Measurements from ENCODE around the gene SIK3.

Gene SIK3

DNA sequence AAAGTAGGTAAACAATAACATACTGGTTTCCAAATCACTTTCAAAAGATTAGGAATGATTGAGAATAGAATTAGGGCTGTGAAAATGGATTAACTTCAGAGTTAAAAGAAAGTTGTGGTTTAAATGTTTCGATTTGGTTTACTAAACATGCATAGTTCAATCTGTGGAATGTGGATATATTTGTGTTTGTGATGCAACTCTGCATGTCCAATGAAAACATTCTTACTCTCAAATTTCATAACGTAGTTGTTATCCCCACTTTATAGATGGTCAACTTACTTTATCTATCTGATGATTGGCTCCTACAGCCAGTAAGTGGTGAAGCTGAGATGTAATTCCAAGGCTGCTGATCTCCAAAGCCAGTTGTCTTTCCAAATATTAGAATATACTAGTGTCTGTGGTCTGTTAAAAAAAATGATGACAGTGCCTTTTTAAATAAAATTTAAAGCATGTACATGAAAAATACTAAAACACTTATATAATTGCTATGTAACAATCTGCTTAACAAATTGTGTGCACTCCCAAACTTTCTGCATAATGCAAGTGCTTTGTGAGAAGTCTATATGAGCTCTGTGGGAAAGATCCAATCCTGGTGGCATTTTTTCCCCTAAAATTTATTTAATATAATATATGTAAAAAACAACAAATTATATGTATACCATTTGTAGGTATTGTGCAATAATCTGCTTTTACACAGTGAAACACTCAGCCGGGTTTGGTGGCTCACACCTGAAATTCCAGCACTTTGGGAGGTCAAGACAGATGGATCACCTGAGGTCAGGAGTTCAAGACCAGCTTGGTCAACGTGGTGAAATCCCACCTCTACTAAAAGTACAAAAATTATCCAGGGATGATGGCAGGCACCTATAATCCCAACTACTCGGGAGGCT is 9.7 kb upstream of the SIK3 start:
- no peak for DNase-seq

DNA sequence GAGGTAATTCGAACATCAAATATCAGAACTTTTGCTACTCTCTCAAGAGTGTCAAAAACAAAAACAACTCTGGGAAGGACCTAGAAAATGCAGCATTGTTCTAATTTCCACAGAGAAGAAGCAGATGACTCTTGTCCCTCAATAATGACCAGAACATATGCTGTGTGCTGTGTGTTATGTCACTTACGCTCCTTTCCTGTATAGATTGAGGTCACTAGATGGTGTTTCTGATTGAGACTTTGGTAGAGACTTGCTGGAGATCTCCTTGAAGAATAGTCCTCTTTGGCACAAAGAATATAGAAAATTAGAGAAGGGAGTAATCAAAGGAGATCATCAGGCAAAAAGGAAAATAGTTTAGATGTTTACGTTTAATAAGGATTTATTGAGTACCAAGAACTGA is 2.3 kb upstream of the SIK3 start:
- DNase-seq: no peak

DNA sequence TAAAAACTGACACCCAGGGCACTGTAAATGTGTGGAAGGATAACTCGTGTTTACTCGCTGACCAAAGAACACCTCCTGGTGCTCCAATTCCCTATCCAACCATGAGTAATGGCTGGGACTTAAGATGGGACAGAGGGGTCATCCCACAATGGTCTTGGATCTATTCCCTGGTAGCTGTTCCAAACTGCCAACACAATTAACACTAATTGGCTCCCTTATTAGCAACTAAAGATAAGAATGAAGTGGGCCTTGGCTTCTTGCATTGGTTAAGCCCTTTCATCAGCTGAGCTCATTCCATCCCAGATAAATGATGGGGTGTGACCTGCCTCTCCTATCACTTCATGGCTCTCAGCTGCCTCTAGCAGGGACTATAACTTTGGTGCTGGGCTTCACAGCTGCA is 1.5 kb upstream of the SIK3 start:
- no peak for DNase-seq

DNA sequence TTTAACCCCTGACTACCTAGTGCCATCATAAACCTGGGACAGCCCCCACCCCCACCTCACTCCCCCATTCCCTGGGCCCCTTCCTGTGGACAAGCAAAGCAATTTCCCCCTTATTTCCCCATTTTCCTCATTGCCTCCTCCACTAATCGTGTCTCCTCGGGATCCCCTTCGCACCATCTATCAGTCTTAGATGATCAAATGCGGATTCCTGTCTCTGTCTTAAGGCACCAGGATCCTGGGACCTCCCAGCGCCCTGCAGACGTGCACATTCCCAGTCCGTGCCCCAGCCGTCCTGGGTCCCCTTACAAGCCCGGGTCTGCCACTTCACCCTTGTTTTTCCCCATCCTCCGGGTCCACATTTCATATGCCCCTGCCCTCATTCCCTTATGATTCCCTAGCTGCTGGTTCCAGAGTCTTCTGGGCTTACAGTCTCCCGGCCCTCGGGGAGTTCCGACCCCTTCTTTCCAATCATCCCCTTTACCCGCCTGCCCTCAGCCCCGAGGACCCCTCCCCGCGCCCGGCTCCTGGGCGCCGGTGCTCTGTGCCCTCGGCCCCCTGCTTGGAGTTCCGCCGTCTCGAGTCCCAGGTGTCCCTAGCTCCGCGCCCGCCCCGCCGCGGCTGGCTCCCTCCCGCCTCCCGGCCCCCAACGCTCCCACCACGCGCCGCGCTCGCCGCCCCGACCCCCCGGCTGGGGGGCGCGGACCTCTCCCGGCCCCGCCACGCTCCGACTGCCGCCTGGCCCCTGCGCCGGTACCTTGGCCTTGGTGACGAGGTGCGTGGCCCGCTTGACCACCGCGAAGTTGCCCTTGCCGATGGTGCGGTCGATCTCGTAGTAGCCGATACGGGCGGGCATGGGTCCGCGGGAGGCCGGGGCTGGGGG is 599 bp downstream of the SIK3 start:
- no peak for DNase-seq

DNA sequence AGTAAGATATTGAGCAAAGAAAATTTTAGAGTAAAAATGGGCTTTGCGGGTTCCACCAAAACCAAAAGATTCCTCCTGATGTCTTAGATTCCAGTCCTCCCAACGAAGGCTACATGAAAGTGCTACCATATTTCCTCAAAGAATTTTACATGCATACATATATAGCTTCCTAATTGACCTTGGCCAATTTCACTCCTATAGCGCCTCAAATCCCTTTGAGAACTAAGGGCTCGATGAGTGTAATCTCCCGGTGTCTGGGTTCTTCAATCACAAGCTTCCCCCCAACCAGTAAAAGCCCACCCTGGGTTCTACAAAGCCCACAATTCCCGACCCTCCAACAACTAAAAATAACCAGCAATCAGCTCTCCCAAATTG is 1.2 kb downstream of the SIK3 start:
- DNase-seq: no peak

DNA sequence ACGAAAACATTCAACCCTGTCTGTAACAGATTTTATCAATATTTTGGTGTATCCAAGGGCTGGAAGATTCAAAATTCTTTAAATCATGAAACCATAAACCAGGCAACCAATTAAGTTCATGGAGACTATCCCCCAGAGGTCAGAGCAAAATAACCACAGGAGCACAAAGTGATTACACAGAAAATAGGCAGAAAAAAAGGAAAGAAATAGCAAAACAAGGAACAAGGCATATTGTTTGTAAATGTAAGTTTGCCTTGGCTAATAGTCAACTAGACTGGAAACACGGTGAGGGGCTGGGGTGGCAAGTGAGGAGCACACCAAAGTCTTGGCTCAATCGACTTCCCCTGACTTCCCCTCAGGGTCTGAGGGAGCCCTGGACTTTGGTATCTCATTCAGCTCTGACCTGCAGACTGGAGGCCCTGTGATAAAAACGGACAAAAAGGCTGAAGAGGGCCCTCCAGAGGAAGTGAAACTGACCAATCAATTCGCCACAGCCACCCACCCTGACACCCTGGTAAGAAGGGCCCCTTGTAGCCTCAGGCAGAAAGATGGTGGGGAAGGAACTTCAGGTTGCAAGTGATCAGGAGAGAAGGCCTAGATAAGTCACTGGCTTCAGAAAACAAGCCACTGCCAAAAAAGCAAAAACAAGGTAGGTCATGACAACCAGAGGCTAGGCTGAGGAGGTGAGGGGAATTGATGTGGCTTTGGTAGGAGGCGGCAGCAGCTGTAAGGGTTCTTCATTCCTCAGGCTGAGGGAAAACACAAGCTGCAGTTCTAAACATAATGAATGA is 1.8 kb downstream of the SIK3 start:
- no peak for DNase-seq

DNA sequence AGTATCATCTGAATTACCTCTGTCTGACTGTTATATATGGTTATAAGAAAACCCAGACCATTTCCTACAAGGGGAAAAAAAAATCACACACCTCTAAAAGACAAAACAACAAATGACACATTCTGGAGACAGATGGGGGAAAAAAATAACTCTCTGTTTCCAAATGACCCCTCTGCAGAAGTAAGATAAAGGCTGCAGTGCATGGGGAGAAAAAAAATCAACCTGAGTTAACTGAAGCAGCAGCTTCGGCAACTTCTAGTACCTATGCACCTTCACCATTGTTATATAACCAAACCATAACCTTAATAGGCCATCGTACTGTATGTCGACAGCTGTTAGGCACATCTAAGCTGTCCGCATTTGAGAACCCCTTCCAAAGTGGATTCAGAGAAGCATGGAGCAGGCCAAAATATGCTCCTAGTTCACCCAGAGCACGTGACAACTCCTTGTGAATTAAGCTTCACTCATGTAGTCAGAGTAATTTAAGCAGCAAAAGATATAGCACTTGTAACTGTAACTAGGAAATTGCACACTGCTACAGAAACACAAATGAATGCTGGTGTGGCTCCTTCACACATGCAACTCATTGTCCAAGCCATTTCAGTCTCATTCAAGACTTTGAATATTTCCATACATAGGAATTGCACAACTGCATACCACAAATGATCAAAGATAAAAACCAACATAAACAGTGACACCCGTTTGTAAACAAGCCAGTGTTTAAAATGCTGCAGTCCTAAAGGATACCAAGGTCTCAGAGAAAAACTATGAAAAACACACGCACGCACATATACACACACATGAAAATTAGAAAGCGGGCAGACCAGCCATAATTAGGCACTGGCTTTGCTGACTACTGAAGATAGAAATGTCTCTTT is 2.7 kb downstream of the SIK3 start:
- no peak for DNase-seq

DNA sequence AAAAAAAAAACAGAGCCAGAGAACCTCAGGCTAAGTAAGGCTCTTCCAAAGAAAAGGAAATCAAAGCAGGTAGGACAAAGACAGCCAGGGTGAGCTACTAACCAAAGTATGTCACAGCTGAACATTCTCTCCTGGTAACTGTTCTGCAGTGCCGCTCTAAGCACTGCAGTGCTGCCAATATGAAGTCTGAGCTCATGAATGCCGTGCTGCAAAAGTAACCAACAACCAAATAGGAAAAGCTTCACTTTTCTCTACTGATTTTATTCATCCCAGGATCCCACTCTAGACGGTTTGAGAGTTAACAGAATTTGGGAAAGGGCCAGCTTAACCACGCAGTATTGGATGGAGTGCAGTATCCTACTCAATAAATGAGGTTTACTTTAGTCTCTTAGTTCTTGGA is 3.5 kb downstream of the SIK3 start:
- no peak for DNase-seq

DNA sequence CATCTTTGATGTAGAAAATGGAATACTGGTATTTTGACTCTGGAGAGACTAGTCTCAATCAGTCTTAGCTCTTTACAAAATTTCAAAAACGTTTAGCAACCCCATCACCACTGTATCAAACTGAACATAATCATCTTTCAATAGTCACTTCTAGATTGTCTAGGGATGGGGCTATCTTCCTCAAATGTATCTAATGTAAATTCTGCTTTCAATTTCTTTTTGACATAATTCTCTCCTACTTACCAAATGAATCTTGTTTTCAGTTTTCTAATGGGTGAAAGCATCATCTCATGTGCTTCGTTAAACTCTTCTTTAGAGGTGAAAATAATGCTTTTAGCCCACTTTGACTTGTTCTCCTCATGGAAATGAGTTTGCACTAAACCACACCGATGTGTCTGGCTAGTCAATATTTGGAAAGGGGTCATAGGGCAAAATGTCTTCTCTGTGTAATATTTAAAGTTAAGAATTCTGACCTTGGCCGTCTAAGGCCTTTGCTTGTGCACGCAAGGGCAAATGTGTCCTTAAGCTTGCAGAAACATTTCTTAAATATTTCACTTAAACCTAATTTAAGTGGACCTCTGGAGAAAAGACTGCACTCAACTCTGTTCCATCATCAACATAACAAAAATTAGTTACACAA is 5.2 kb downstream of the SIK3 start:
- DNase-seq: no peak

DNA sequence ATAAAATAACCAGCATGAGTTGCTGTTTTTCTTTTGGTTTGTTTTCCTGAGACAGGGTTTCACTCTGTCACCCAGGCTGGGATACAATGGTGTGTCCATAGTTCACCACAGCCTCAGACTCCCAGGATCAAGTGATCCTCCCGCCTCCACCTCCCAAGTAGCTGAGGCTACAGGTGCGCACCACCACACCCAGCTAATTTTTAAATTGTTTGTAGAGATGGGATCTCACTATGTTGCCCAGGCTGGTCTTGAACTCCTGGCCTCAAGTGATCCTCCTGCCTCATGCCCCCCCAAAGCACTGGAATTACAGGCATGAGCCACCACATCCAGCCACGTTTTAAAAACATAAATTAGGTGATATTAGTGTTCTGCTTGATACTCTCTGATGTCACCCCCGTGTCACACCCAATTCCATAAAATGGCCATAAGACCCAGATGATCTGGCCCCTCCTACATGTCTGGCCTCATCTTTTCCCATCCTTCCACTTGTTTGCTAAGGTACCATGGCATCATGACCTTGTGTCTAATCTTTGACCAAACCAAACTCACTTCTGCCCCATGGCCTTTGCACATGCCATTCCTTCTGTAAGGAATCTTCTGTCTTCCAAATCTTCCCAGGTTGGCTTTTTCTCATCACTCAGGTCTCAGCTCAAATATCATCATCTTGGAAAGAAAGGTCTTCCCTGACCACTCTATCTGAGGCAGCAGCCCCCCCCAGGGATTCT is 6.3 kb downstream of the SIK3 start:
- DNase-seq: no peak

DNA sequence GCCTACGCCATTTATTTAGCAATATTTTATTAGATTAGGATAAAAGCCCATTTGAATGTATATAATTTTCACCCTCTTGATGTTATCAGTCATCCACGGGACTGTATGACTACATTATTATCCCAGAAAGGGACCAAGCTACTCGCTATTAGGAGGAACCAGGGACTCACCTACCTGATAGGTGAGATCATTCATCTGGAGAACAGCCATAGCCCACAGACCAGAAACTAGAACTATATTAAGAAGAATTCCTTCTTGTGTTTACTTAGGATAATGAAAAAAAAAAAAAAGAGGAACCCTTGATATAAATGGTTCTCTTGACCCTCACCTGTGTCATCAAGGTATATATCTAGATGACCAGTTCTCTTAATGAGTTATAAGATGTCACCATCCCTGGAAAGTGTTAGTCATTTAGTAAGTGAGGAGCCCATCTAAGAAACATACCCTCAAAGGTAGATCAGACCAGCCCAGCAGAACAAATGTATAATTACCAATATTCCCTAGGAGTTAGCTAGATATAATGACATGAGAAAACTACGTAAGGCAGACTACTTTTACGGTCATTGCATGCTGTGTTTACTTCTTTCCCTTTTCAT is 8.0 kb downstream of the SIK3 start:
- DNase-seq: no peak

DNA sequence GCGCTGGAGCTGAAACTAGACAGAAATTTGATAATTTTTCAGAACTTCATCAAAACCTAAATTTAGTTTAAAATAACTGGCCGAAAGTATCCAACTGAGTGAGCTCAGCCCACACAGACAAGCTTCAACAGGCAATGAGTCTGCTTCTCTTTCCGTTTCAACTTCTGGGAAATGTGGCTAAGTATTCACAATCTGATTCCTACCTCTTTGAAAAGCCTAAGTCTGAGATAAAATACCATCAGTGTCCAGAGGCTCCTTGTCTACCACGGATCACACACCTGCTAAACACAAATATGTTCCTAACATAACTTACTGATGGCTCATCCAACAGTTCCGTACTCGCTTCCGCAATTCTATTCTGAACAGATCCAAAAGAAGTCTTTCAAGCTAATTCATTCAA is 8.5 kb downstream of the SIK3 start:
- no peak for DNase-seq

DNA sequence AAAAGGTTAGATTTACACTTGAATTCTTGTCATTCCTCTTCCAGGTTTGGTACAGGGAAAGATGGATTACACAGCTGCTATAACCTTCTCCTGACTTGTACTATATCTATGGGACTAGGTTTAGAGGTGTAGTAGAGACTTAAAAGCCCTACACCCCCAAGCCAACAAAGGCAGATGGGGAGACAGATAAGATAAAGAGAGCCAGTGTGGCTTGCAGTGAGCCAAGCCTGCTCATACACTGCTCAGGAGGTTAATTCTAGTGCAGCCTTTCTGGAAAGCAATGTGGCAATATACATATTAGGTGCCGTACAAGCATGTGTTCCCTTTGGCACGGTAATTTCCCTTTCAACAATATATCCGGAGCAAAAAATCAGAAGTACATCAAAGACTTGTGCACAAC is 10.8 kb downstream of the SIK3 start:
- no peak for DNase-seq

DNA sequence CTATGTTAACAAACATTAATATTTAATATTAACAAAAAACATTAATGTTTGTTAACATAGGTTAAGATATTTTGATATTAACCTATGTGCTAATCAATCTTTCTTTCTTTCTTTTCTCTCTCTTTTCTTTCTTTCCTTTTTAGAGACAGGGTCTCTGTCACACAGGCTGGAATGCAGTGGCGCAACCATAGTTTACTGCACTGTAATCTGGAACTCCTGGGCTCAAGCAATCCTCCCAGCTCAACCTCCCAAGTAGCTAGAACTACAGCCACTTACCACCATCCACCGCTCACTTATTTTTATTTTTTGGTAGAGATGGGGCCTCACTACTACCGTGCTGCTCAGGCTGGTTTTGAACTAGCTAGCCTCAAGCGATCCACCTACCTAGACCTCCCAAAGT is 13.2 kb downstream of the SIK3 start:
- no peak for DNase-seq

DNA sequence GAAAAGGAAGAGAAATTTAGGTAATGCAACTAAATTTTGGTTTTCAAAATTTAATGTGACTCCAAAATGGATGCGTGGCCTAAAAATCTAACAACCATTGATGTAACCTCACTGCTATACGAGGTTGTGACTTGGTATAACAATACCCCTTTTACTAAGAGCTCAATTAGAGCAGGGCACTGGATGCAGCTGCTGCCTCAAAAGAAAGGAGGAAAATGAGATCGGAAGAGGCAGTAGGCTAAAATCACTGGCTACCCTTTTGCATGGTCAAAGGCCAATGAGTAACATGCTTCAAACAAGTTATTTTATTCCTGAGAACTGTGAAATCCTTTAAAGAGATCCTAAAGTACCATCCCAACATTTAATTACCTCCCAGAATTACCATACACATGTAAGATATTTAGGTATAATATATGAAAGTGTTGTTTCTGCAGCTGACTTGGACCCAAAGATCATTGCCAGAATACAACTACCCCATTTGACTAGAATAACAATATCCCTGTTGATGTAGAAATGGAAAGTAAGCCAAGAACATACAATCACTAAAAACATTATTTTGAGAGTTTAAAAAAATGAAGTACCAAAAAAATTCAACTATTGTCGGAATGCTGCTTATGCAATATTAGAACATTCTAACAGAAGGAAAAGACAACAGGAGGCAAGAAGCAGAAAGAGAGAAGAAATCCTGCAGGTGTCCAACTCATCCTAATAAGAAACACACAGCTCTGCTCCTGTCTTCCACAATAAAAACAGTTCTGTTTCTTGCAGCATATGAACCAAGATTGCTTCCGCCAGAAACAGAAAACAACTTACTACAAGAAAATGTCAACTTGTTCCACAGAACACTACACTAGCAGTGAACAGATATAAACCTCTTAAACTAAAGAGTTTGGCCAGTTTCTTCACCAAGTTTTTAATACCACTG is 15.0 kb downstream of the SIK3 start:
- DNase-seq: no peak

DNA sequence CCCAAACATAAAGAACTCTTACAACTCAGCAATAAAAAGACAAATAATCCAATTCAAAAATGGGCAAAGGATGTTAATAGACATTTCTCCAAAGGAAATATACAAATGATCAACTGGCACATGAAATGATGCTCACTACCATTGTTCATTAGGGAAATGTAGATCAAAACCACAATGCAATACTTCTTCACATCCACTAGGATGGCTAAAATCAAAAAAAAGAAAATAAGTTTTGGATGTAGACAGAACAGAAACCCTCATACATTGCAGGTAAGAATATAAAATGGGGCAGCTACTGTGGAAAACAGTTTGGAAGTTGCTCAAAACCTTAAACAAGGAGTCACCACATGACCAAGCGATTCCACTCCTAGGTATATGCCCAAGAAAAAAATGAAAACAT is 16.3 kb downstream of the SIK3 start:
- no peak for DNase-seq

DNA sequence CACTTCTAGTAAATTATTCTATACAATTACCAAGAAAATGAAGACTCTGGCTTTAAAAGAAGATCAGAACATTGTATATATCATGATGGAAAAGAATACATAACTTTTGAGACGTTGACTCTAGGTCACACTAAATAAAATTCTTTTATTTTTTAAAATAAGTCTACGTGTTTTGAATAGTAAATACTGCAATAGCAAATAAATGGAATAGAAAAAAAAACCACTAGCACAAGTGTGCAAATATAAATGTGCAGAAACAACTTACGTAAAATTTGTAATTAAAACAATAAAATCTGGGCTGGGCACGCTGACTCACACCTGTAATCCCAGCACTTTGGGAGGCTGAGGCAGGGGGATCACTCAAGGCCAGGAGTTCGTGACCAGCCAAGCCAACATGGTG is 17.9 kb downstream of the SIK3 start:
- no peak for DNase-seq

DNA sequence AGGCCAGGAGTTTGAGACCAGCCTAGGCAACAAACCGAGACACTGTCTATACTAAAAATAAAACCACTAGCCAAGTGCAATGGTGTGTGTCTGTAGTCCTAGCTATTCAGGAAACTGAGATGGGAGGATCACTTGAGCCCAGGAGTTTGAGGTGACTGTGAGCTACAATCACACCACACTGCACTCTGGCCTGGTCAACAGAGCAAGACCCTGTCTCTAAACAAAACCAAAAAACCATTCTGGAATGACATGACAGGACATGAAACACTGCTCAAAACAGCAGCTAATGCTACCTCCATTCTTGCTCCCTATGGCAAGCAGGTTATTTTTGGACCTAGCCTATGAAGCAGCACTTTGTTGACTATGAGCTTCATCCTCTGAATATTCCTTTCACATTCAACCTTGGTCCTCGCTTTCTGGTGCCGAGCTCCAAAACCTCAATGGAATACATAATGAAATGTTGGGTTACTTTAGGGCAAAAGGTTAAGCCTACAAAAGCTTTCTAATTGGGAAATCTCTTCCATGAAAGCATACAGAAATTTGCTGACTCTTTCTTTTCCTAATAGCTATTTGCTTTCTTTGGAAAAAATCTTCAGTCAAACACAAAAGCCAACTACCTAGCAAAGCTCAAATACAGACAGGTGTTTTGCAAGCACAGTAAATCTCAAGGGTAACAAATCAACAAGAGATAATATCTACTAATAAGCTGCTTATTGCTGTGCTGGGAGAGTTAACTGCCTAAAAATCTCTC is 21.1 kb downstream of the SIK3 start:
- DNase-seq: no peak

DNA sequence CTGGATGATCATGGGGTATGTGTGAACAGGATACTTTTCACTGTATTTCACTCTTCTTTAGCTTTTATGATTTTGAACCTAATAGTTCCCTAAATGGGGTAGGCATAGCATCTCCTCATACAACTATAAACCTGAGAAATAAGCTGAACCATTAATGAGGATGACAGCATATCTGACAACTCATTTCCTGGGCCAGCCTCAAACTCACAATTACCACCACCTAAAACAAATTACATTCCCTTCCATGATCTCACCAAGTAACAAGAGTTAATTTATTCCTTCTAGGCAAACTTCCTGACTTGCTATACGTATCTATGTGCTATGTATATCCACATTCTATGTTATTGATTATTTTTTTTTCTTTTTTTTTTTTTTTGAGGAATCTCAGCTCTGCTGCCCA is 23.0 kb downstream of the SIK3 start:
- no peak for DNase-seq
